Dendritic cell treated with granulocyte-macrophage colony-stimulating factor and Interleukin-4, amounts not matched to agents 40 ng/mL and 50 ng/mL, for 4 days (primary cell): ENCODE measurements around the gene SYT12.

Source experiments
- H3K27ac Mint-ChIP-seq: one replicate; pipeline ENCODE4 v1.8.0; 2022; ENCODE audit warnings: mild to moderate bottlenecking, mixed read lengths
- H3K27me3 Mint-ChIP-seq: one replicate; pipeline ENCODE4 v1.8.0; 2022; ENCODE audit warnings: mild to moderate bottlenecking, mixed read lengths
- H3K36me3 Mint-ChIP-seq: one replicate; pipeline ENCODE4 v1.8.0; 2022; ENCODE audit warnings: low read depth, mixed read lengths
- H3K4me1 Mint-ChIP-seq: one replicate; pipeline ENCODE4 v1.8.0; 2022; ENCODE audit warnings: low read depth, mixed read lengths
- H3K4me3 Mint-ChIP-seq: one replicate; pipeline ENCODE4 v1.8.0; 2022; ENCODE audit warnings: mild to moderate bottlenecking, moderate library complexity, mixed read lengths
- H3K9me3 Mint-ChIP-seq: one replicate; pipeline ENCODE4 v1.8.0; 2022; ENCODE audit warnings: mixed read lengths
- intact Hi-C: fragments of 100-400 bp; cut with micrococcal nuclease; formaldehyde crosslinking; loops from one replicate; pipeline ENCODE4 v1.15.0; 2022

The SYT12 gene

GRCh38 chr11:67060111-67060522, 37.2 kb downstream of the SYT12 start:
- peaks cover 47% of the 10 kb centered on the region for H3K27me3 Mint-ChIP-seq
- H3K27ac Mint-ChIP-seq = no peak overlapping the region
- intact Hi-C loops = no loop called here
- no peaks in the 10 kb centered on the region for H3K36me3 Mint-ChIP-seq
- no peaks in the 10 kb centered on the region for H3K9me3 Mint-ChIP-seq
- peaks cover 10% of the 10 kb centered on the region for H3K4me1 Mint-ChIP-seq
- H3K4me3 Mint-ChIP-seq = no peak overlapping the region

GRCh38 chr11:67062526-67063373, 39.8 kb downstream of the SYT12 start:
- Mint-ChIP-seq H3K27ac (no peak overlapping the region), H3K36me3 (no peaks in the 10 kb centered on the region), H3K4me3 (no peak overlapping the region), H3K27me3 (peaks cover 27% of the 10 kb centered on the region), H3K4me1 (no peaks in the 10 kb centered on the region), H3K9me3 (no peaks in the 10 kb centered on the region)
- intact Hi-C loops = no loop called here

GRCh38 chr11:67066333-67066709, 43.4 kb downstream of the SYT12 start:
- H3K9me3 Mint-ChIP-seq = no peaks in the 10 kb centered on the region
- no peaks in the 10 kb centered on the region for H3K36me3 Mint-ChIP-seq
- no peak overlapping the region for H3K4me3 Mint-ChIP-seq
- no peak overlapping the region for H3K27ac Mint-ChIP-seq
- intact Hi-C loops = no loop called here
- peaks cover 31% of the 10 kb centered on the region for H3K27me3 Mint-ChIP-seq
- H3K4me1 Mint-ChIP-seq = peaks cover 2% of the 10 kb centered on the region

GRCh38 chr11:67071420-67072284, 48.7 kb downstream of the SYT12 start:
- Mint-ChIP-seq H3K27me3 (peaks cover 42% of the 10 kb centered on the region), H3K27ac (peak overlapping the region; percentile 69), H3K4me1 (peaks cover 40% of the 10 kb centered on the region), H3K4me3 (peak overlapping the region; percentile 64), H3K9me3 (no peaks in the 10 kb centered on the region), H3K36me3 (no peaks in the 10 kb centered on the region)
- intact Hi-C loops = no loop called here

GRCh38 chr11:67072295-67072694, 49.4 kb downstream of the SYT12 start:
- no peaks in the 10 kb centered on the region for H3K9me3 Mint-ChIP-seq
- intact Hi-C loops = no loop called here

GRCh38 chr11:67073908-67074307, 51.0 kb downstream of the SYT12 start:
- Mint-ChIP-seq H3K27me3 (peaks cover 31% of the 10 kb centered on the region), H3K4me1 (peaks cover 63% of the 10 kb centered on the region), H3K4me3 (no peak overlapping the region), H3K9me3 (no peaks in the 10 kb centered on the region), H3K36me3 (no peaks in the 10 kb centered on the region), H3K27ac (peak overlapping the region; percentile 37)
- intact Hi-C loops = no loop called here

More at GRCh38 chr11:67072295-67072694, 49.4 kb downstream of the SYT12 start:
- peaks cover 47% of the 10 kb centered on the region for H3K4me1 Mint-ChIP-seq
- H3K4me3 Mint-ChIP-seq = no peak overlapping the region
- peaks cover 41% of the 10 kb centered on the region for H3K27me3 Mint-ChIP-seq
- peak overlapping the region; percentile 69 for H3K27ac Mint-ChIP-seq
- H3K36me3 Mint-ChIP-seq = no peaks in the 10 kb centered on the region

- intact Hi-C loops = no loop called here
- peaks cover 15% of the 10 kb centered on the region for H3K27me3 Mint-ChIP-seq
- H3K4me1 Mint-ChIP-seq = peaks cover 71% of the 10 kb centered on the region
- no peaks in the 10 kb centered on the region for H3K9me3 Mint-ChIP-seq
- peak overlapping the region; percentile 89 for H3K27ac Mint-ChIP-seq
- no peak overlapping the region for H3K4me3 Mint-ChIP-seq
- no peaks in the 10 kb centered on the region for H3K36me3 Mint-ChIP-seq
These were observed 53.3 kb downstream of the SYT12 start for GRCh38 chr11:67076202-67076601.

GRCh38 chr11:67079065-67079705, 56.3 kb downstream of the SYT12 start:
- intact Hi-C loops = no loop called here
- peak overlapping the region; percentile 89 for H3K27ac Mint-ChIP-seq
- H3K27me3 Mint-ChIP-seq = peaks cover 25% of the 10 kb centered on the region
- no peaks in the 10 kb centered on the region for H3K9me3 Mint-ChIP-seq
- peaks cover 62% of the 10 kb centered on the region for H3K4me1 Mint-ChIP-seq
- no peaks in the 10 kb centered on the region for H3K36me3 Mint-ChIP-seq
- no peak overlapping the region for H3K4me3 Mint-ChIP-seq

- peak overlapping the region; percentile 44 for H3K4me3 Mint-ChIP-seq
- H3K27me3 Mint-ChIP-seq = peaks cover 21% of the 10 kb centered on the region
- intact Hi-C loops = loop anchor here (5.0 kb wide), 2 partner anchors 40 to 85 kb away; no protein-coding TSS in a partner anchor
- H3K9me3 Mint-ChIP-seq = no peaks in the 10 kb centered on the region
- peak overlapping the region; percentile 46 for H3K27ac Mint-ChIP-seq
- H3K36me3 Mint-ChIP-seq = no peaks in the 10 kb centered on the region
- H3K4me1 Mint-ChIP-seq = peaks cover 38% of the 10 kb centered on the region
These were observed 59.3 kb downstream of the SYT12 start for GRCh38 chr11:67082071-67082791.

GRCh38 chr11:67083786-67084366, 60.9 kb downstream of the SYT12 start:
- H3K36me3 Mint-ChIP-seq = no peaks in the 10 kb centered on the region
- peaks cover 22% of the 10 kb centered on the region for H3K4me1 Mint-ChIP-seq
- H3K27ac Mint-ChIP-seq = no peak overlapping the region
- intact Hi-C loops = loop anchor here (5.0 kb wide), 2 partner anchors 38 to 83 kb away; no protein-coding TSS in a partner anchor
- no peaks in the 10 kb centered on the region for H3K9me3 Mint-ChIP-seq
- H3K4me3 Mint-ChIP-seq = no peak overlapping the region
- H3K27me3 Mint-ChIP-seq = peaks cover 19% of the 10 kb centered on the region

GRCh38 chr11:67085617-67086016, 62.7 kb downstream of the SYT12 start:
- Mint-ChIP-seq H3K36me3 (no peaks in the 10 kb centered on the region), H3K4me3 (no peak overlapping the region), H3K4me1 (peaks cover 15% of the 10 kb centered on the region), H3K9me3 (no peaks in the 10 kb centered on the region), H3K27me3 (peaks cover 19% of the 10 kb centered on the region), H3K27ac (no peak overlapping the region)
- intact Hi-C loops = no loop called here

GRCh38 chr11:67090717-67091116, 67.8 kb downstream of the SYT12 start:
- intact Hi-C loops = no loop called here
- Mint-ChIP-seq H3K27ac (peak overlapping the region; percentile 16), H3K4me1 (no peaks in the 10 kb centered on the region), H3K36me3 (no peaks in the 10 kb centered on the region), H3K4me3 (no peak overlapping the region), H3K9me3 (no peaks in the 10 kb centered on the region), H3K27me3 (peaks cover 7% of the 10 kb centered on the region)

GRCh38 chr11:67095214-67095507, 72.2 kb downstream of the SYT12 start:
- no peaks in the 10 kb centered on the region for H3K9me3 Mint-ChIP-seq
- no peaks in the 10 kb centered on the region for H3K36me3 Mint-ChIP-seq
- no peak overlapping the region for H3K4me3 Mint-ChIP-seq
- peaks cover 7% of the 10 kb centered on the region for H3K27me3 Mint-ChIP-seq
- peaks cover 12% of the 10 kb centered on the region for H3K4me1 Mint-ChIP-seq
- H3K27ac Mint-ChIP-seq = no peak overlapping the region
- intact Hi-C loops = no loop called here
